Mammary epithelial cell (primary cell): ENCODE results near the gene RPH3AL.

Source experiments
- CTCF ChIP-seq, 2 donors: IDR thresholded peaks in 1 of 2; conservative IDR thresholded peaks in 1 of 2; 2 replicates each; pipeline ENCODE4 v1.5.1; 2011 to 2012; ENCODE audit warnings: inconsistent platforms in 2 of 2, low read length in 2 of 2, mild to moderate bottlenecking in 2 of 2, control low read depth in 1 of 2, low read depth in 1 of 2; ENCODE audit not compliant: insufficient read depth in 1 of 2; ENCODE audit errors: extremely low read depth in 1 of 2
- EZH2 ChIP-seq: IDR thresholded peaks from 2 replicates; pipeline ENCODE4 v1.6.1; 2012; ENCODE audit warnings: low read length, inconsistent platforms, borderline replicate concordance

GRCh38 chr17:343211-343610 lies 9.4 kb downstream of the RPH3AL start:
- TF ChIP-seq CTCF (conservative IDR thresholded peaks at IDR 0.05 in 1 of 2, IDR thresholded peaks at IDR 0.05 in 1 of 2; ENCODE audit: extremely low read depth in 1 of 2, insufficient read depth in 1 of 2, low read depth in 1 of 2, low read length in 2 of 2) (no peak), EZH2 (no peak)
